ENCODE results near the gene DNAI1.

DNA sequence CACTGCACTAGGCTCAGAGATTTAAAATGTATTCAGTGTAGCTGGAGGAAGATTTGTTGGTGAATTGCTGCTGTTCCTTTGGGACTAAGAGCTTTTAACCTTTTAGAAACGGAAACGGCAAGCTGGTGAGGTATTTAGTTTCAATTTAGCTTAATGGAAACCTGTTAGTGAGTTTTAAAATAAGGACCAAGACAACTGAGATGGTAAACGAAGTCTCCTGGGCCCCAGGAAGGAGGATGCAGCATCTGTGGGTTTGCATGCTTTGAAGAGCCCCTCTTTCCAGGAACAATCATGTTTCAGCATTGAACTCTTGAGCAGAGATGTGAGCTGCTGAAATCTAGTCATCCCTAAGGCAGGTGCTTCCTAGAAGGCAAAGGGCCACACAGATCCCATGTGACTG is 16.5 kb downstream of the DNAI1 start:
- TF ChIP-seq, protein P1, sequence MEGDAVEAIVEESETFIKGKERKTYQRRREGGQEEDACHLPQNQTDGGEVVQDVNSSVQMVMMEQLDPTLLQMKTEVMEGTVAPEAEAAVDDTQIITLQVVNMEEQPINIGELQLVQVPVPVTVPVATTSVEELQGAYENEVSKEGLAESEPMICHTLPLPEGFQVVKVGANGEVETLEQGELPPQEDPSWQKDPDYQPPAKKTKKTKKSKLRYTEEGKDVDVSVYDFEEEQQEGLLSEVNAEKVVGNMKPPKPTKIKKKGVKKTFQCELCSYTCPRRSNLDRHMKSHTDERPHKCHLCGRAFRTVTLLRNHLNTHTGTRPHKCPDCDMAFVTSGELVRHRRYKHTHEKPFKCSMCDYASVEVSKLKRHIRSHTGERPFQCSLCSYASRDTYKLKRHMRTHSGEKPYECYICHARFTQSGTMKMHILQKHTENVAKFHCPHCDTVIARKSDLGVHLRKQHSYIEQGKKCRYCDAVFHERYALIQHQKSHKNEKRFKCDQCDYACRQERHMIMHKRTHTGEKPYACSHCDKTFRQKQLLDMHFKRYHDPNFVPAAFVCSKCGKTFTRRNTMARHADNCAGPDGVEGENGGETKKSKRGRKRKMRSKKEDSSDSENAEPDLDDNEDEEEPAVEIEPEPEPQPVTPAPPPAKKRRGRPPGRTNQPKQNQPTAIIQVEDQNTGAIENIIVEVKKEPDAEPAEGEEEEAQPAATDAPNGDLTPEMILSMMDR (IDR thresholded peaks at IDR 0.05 in 4 of 5, conservative IDR thresholded peaks at IDR 0.05 in 1 of 5) = no peak
- TF ChIP-seq POLR2A (IDR thresholded peaks at IDR 0.05) = no peak
